Large intestine (tissue), 12 donors: Measurements from ENCODE around the gene MANF. TPM values are rescaled to one million over a fixed set of nuclear protein-coding genes. Genes with fewer than 3 reads are reported as not detected.

Experiments
- DNase-seq, 2 donors: peaks; one replicate each; pipeline versions ENCODE4 v3.0.0 to v3.0.0-alpha.2; 2013
- H3K27ac ChIP-seq: one replicate; pipeline ENCODE4 v1.5.1; 2013; ENCODE audit warnings: low read length
- H3K27me3 ChIP-seq: 2 replicates; pipeline ENCODE4 v1.6.1; 2013; ENCODE audit warnings: low read length; ENCODE audit not compliant: control insufficient read depth, insufficient read depth
- H3K36me3 ChIP-seq: 2 replicates; pipeline ENCODE4 v1.6.1; 2013; ENCODE audit warnings: low read length; ENCODE audit not compliant: control insufficient read depth, insufficient read depth
- H3K4me1 ChIP-seq: one replicate; pipeline ENCODE4 v1.6.1; 2013; ENCODE audit warnings: low read length; ENCODE audit not compliant: control insufficient read depth, insufficient read depth
- H3K4me3 ChIP-seq: one replicate; pipeline ENCODE4 v1.5.1; 2013; ENCODE audit warnings: low read length
- H3K9me3 ChIP-seq: one replicate; pipeline ENCODE4 v1.6.1; 2013; ENCODE audit warnings: mild to moderate bottlenecking, low read depth, low read length, moderate library complexity; ENCODE audit not compliant: control insufficient read depth
- WGBS: methylation state at CpG from one replicate; pipeline ENCODE4 v1.1.5; 2013; ENCODE audit warnings: low lambda C conversion rate; ENCODE audit not compliant: insufficient coverage; 5-methylcytosine and 5-hydroxymethylcytosine counted together
- long read RNA-seq, 11 donors: transcript quantifications; one replicate each; lab custom pipeline, GENCODE V29; 2026
- polyA plus RNA-seq: library from polyadenylated mRNA; unstranded; fragments of 120-200 nt; gene quantifications from one replicate; pipeline ENCODE4 v1.2.1, GENCODE V29; 2013

MANF gene
- polyA plus RNA-seq = 87.7 TPM
- long read RNA-seq, donor 1, transcript MANF-204 (4 exons, 1,153 nt) = major isoform, 13 of 20 reads
- long read RNA-seq, donor 1, transcript MANF-203 (2 exons, 436 nt) = minor isoform, 6 of 20 reads
- long read RNA-seq, donor 1, partial matches to known transcripts = 0 of 20 reads
- long read RNA-seq, donor 1, other reads (novel, unspliced or antisense) = 0 of 20 reads
- long read RNA-seq, donor 2, transcript MANF-203 (2 exons, 436 nt) = minor isoform, 11 of 52 reads
- long read RNA-seq, donor 2, transcript MANF-204 (4 exons, 1,153 nt) = major isoform, 21 of 52 reads
- long read RNA-seq, donor 2, partial matches to known transcripts = 19 of 52 reads
- long read RNA-seq, donor 2, other reads (novel, unspliced or antisense) = 0 of 52 reads
- long read RNA-seq, donor 3 = 0 reads
- long read RNA-seq, donor 4, partial matches to known transcripts = 0 of 3 reads
- long read RNA-seq, donor 4, other reads (novel, unspliced or antisense) = 0 of 3 reads
- long read RNA-seq, donor 5, transcript MANF-203 (2 exons, 436 nt) = major isoform, 7 of 11 reads
- long read RNA-seq, donor 5, partial matches to known transcripts = 0 of 11 reads
- long read RNA-seq, donor 5, other reads (novel, unspliced or antisense) = 0 of 11 reads
- long read RNA-seq, donor 6, transcript MANF-204 (4 exons, 1,153 nt) = major isoform, 19 of 31 reads
- long read RNA-seq, donor 6, transcript MANF-203 (2 exons, 436 nt) = minor isoform, 9 of 31 reads
- long read RNA-seq, donor 6, partial matches to known transcripts = 0 of 31 reads
- long read RNA-seq, donor 6, other reads (novel, unspliced or antisense) = 0 of 31 reads
- long read RNA-seq, donor 7, transcript MANF-204 (4 exons, 1,153 nt) = major isoform, 8 of 17 reads
- long read RNA-seq, donor 7, partial matches to known transcripts = 7 of 17 reads
- long read RNA-seq, donor 7, other reads (novel, unspliced or antisense) = 0 of 17 reads
- long read RNA-seq, donor 8, transcript MANF-204 (4 exons, 1,153 nt) = major isoform, 26 of 48 reads
- long read RNA-seq, donor 8, transcript MANF-203 (2 exons, 436 nt) = minor isoform, 11 of 48 reads
- long read RNA-seq, donor 8, partial matches to known transcripts = 10 of 48 reads
- long read RNA-seq, donor 8, other reads (novel, unspliced or antisense) = 0 of 48 reads
- long read RNA-seq, donor 9, transcript MANF-204 (4 exons, 1,153 nt) = major isoform, 22 of 42 reads
- long read RNA-seq, donor 9, transcript MANF-203 (2 exons, 436 nt) = minor isoform, 10 of 42 reads
- long read RNA-seq, donor 9, partial matches to known transcripts = 8 of 42 reads
- long read RNA-seq, donor 9, other reads (novel, unspliced or antisense) = 0 of 42 reads
- long read RNA-seq, donor 10, transcript MANF-203 (2 exons, 436 nt) = minor isoform, 12 of 76 reads
- long read RNA-seq, donor 10, transcript MANF-204 (4 exons, 1,153 nt) = major isoform, 45 of 76 reads
- long read RNA-seq, donor 10, partial matches to known transcripts = 15 of 76 reads
- long read RNA-seq, donor 10, other reads (novel, unspliced or antisense) = 0 of 76 reads
- long read RNA-seq, donor 11, transcript MANF-204 (4 exons, 1,153 nt) = major isoform, 19 of 21 reads
- long read RNA-seq, donor 11, partial matches to known transcripts = 0 of 21 reads
- long read RNA-seq, donor 11, other reads (novel, unspliced or antisense) = 0 of 21 reads

GRCh38 chr3:51384726-51385473, at the start of gene MANF:
MANF (plus strand) TSS chr3:51385291; CDS start chr3:51385343, 52 bp downstream.
- H3K27me3 ChIP-seq = no peaks in the 10 kb centered on the region
- no peaks in the 10 kb centered on the region for H3K9me3 ChIP-seq
- H3K4me1 ChIP-seq = peaks cover 41% of the 10 kb centered on the region
- H3K27ac ChIP-seq = peak within 1 kb of the TSS; percentile 83
- peak within 1 kb of the TSS; percentile 87 for H3K4me3 ChIP-seq
- no CpG with 5 or more reads among the region's 65 CpGs for WGBS
- DNase-seq = peak; percentile 99 to 100
- H3K36me3 ChIP-seq = peaks cover 31% of the 10 kb centered on the region

- no CpG with 5 or more reads among the region's 1 CpG for WGBS
- H3K36me3 ChIP-seq = no peaks in the 10 kb centered on the region
- no peaks in the 10 kb centered on the region for H3K27me3 ChIP-seq
- no peaks in the 10 kb centered on the region for H3K9me3 ChIP-seq
- no peak for DNase-seq
- H3K4me3 ChIP-seq = no peak overlapping the region
- peaks cover 4% of the 10 kb centered on the region for H3K4me1 ChIP-seq
- no peak overlapping the region for H3K27ac ChIP-seq
Measured at GRCh38 chr3:51336261-51336660, 48.8 kb upstream of the MANF start.

DNA sequence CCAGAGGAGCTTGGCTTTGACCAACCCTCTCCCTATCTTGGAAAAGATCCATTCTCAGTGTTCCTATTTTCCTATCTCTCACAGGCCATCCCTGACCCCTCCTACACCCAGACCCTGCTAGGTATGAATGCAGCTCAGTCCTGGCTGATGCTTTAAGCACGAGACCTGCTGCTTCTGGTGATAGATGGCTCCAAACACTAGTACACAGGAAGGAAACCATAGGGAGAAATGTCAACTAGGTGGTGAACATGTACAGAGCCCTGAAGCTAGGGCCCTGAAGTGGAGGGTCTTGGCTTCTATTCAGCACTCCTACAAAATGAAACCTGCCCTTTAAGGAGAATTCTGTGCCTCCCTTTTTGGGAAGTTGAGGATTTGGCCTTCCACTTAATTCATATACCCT, 47.4 kb upstream of the MANF start:
- no peaks in the 10 kb centered on the region for H3K27me3 ChIP-seq
- no peaks in the 10 kb centered on the region for H3K36me3 ChIP-seq
- no peak overlapping the region for H3K4me3 ChIP-seq
- H3K27ac ChIP-seq = no peak overlapping the region
- H3K9me3 ChIP-seq = no peaks in the 10 kb centered on the region
- no CpG with 5 or more reads among the region's 1 CpG for WGBS
- DNase-seq = no peak
- H3K4me1 ChIP-seq = peaks cover 4% of the 10 kb centered on the region

DNA sequence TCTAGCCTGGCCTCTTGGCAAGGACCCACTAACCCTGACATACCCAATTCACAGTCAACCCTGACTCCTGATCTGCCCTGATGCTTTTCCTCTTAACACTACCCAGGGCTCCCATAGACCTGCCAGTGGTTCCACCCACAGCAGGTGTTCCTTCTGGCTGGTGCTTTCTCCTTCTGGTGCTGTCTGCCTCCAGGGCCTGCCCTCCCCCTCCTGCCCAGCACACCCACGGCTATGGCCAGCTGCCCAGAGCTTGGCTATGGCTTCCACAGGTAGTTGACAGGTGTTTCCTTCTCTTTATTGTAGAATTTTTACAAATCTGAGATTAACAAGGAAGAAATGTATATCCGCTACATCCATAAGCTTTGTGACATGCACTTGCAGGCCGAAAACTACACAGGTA, 46.5 kb upstream of the MANF start:
- Histone ChIP-seq H3K36me3 (no peaks in the 10 kb centered on the region), H3K4me1 (peaks cover 4% of the 10 kb centered on the region), H3K4me3 (no peak overlapping the region), H3K27me3 (no peaks in the 10 kb centered on the region), H3K9me3 (no peaks in the 10 kb centered on the region), H3K27ac (no peak overlapping the region)
- WGBS = 100% methylated on average over 1 of the region's 3 CpGs
- no peak for DNase-seq

GRCh38 chr3:51340013-51340829, 44.9 kb upstream of the MANF start:
- no peak overlapping the region for H3K4me3 ChIP-seq
- DNase-seq = peak; percentile 18 to 29
- no peaks in the 10 kb centered on the region for H3K36me3 ChIP-seq
- no peak overlapping the region for H3K27ac ChIP-seq
- no peaks in the 10 kb centered on the region for H3K27me3 ChIP-seq
- H3K4me1 ChIP-seq = peaks cover 4% of the 10 kb centered on the region
- H3K9me3 ChIP-seq = no peaks in the 10 kb centered on the region
- WGBS = 60% methylated on average over 1 of the region's 4 CpGs

- H3K4me3 ChIP-seq = no peak overlapping the region
Measured at GRCh38 chr3:51340989-51341636, 44.0 kb upstream of the MANF start.

GRCh38 chr3:51343918-51344687, 41.0 kb upstream of the MANF start:
- Histone ChIP-seq H3K36me3 (no peaks in the 10 kb centered on the region), H3K4me1 (peaks cover 4% of the 10 kb centered on the region), H3K4me3 (no peak overlapping the region), H3K9me3 (no peaks in the 10 kb centered on the region), H3K27ac (no peak overlapping the region), H3K27me3 (no peaks in the 10 kb centered on the region)
- no CpG with 5 or more reads among the region's 7 CpGs for WGBS
- no peak for DNase-seq

More at GRCh38 chr3:51340989-51341636, 44.0 kb upstream of the MANF start:
- no peak overlapping the region for H3K27ac ChIP-seq
- no peaks in the 10 kb centered on the region for H3K36me3 ChIP-seq
- no CpG with 5 or more reads among the region's 8 CpGs for WGBS
- DNase-seq = no peak
- peaks cover 4% of the 10 kb centered on the region for H3K4me1 ChIP-seq
- H3K9me3 ChIP-seq = no peaks in the 10 kb centered on the region
- no peaks in the 10 kb centered on the region for H3K27me3 ChIP-seq

DNA sequence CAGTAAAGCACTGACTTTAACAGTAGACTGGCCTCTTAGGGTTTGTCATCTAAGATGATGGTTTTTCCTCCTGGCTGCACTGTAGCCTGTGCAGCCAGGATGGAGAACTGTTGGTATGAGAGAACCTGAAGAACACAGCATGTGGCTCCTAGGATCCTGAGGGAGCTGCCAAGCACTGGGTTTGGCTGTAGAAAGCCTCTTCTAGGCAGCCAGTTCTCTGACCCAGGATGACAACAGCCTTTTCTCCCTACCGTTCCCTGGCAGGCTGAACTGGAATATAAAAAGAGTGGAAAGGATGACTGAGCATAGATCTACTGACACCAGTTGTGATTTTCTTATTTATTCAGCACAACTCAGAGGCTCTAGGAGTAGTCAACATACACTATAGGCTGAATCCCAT, 34.3 kb upstream of the MANF start:
- H3K9me3 ChIP-seq = no peaks in the 10 kb centered on the region
- no peak overlapping the region for H3K27ac ChIP-seq
- H3K36me3 ChIP-seq = no peaks in the 10 kb centered on the region
- no peaks in the 10 kb centered on the region for H3K4me1 ChIP-seq
- peaks cover 2% of the 10 kb centered on the region for H3K27me3 ChIP-seq
- H3K4me3 ChIP-seq = no peak overlapping the region
- WGBS = no CpG with 5 or more reads among the region's 1 CpG
- no peak for DNase-seq
